ENCODE data around the gene KMT2A.
"Not testable (repeated sequence)": the region's sequence is repeated elsewhere in the genome, so short reads cannot be mapped to it uniquely, and the experiment has no call there.

The KMT2A gene

GRCh38 chr11:118434553-118435289, 1.6 kb upstream of the KMT2A start:
- no peak for DNase-seq (ENCODE audit: low read depth, low spot score)

GRCh38 chr11:118435290-118435892, 901 bp upstream of the KMT2A start:
- DNase-seq (ENCODE audit: low read depth, low spot score), result no peak

GRCh38 chr11:118436639-118437207, 431 bp downstream of the KMT2A start:
- DNase-seq (ENCODE audit: low read depth, low spot score), result no peak

GRCh38 chr11:118437208-118438125, 1.2 kb downstream of the KMT2A start:
- DNase-seq (ENCODE audit: low read depth, low spot score), result no peak

GRCh38 chr11:118438314-118438931, 2.1 kb downstream of the KMT2A start:
- peak; percentile 67 for DNase-seq (ENCODE audit: low read depth, low spot score)

- no peak for DNase-seq (ENCODE audit: low read depth, low spot score)
These were observed 3.4 kb downstream of the KMT2A start for GRCh38 chr11:118439646-118440045.

GRCh38 chr11:118441770-118442275, 5.5 kb downstream of the KMT2A start:
- DNase-seq (ENCODE audit: low read depth, low spot score), result no peak

GRCh38 chr11:118442301-118442700, 6.0 kb downstream of the KMT2A start:
- no peak for DNase-seq (ENCODE audit: low read depth, low spot score)

- no peak for DNase-seq (ENCODE audit: low read depth, low spot score)
These were observed 6.8 kb downstream of the KMT2A start for GRCh38 chr11:118442908-118443589.

GRCh38 chr11:118443590-118444218, 7.4 kb downstream of the KMT2A start:
- DNase-seq (ENCODE audit: low read depth, low spot score), result no peak

- DNase-seq (ENCODE audit: low read depth, low spot score), result no peak
These were observed 11.1 kb downstream of the KMT2A start for GRCh38 chr11:118447423-118447822.

GRCh38 chr11:118448294-118448693, 12.0 kb downstream of the KMT2A start:
- DNase-seq (ENCODE audit: low read depth, low spot score), result no peak

- DNase-seq (ENCODE audit: low read depth, low spot score), result no peak
These were observed 13.1 kb downstream of the KMT2A start for GRCh38 chr11:118449316-118449918.

GRCh38 chr11:118450451-118450850, 14.2 kb downstream of the KMT2A start:
- no peak for DNase-seq (ENCODE audit: low read depth, low spot score)

GRCh38 chr11:118462178-118462577, 25.9 kb downstream of the KMT2A start:
- no peak for DNase-seq (ENCODE audit: low read depth, low spot score)

GRCh38 chr11:118468968-118469367, 32.7 kb downstream of the KMT2A start:
- DNase-seq (ENCODE audit: low read depth, low spot score), result not testable (repeated sequence)

GRCh38 chr11:118471030-118471429, 34.7 kb downstream of the KMT2A start:
- no peak for DNase-seq (ENCODE audit: low read depth, low spot score)

GRCh38 chr11:118473537-118473936, 37.2 kb downstream of the KMT2A start:
- no peak for DNase-seq (ENCODE audit: low read depth, low spot score)

GRCh38 chr11:118476676-118477075, 40.4 kb downstream of the KMT2A start:
- DNase-seq (ENCODE audit: low read depth, low spot score), result peak; percentile 60

GRCh38 chr11:118481238-118481637, 44.9 kb downstream of the KMT2A start:
- DNase-seq (ENCODE audit: low read depth, low spot score), result not testable (repeated sequence)

Measured in brain pericyte (primary cell).